ENCODE measurements around the gene ANO9. TPM values are rescaled to one million over a fixed set of nuclear protein-coding genes. Genes with fewer than 3 reads are reported as not detected.

The ANO9 gene
- total RNA-seq, 1 donor from 2014 or later, result 1.3 TPM

DNA sequence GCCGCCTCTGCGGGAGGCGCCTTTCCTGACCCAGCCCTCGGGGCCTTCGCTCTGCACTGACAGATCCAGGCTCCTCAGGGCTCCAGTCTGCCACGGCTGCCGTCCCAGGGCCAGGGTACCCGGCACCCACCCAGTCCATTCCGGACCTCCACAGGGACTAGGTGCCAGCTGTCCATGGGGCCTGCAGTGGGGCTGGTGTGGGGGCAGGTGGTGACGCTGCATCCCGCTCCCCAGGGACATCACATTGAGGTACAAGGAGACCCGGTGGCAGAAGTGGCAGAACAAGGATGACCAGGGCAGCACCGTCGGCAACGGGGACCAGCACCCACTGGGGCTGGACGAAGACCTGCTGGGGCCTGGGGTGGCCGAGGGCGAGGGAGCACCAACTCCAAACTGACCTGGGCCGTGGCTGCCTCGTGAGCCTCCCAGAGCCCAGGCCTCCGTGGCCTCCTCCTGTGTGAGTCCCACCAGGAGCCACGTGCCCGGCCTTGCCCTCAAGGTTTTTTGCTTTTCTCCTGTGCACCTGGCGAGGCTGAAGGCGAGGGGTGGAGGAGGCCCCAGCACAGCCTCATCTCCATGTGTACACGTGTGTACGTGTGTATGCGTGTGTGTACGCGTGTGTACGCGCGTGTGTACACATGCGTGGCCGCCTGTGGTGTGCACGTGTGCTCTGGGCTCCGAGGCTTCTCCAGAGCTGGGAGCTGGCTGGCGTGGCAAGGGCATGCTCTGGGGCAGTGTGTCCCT is 48.5 kb upstream of the ANO9 start:
- no peak for DNase-seq (ENCODE audit: low spot score)

DNA sequence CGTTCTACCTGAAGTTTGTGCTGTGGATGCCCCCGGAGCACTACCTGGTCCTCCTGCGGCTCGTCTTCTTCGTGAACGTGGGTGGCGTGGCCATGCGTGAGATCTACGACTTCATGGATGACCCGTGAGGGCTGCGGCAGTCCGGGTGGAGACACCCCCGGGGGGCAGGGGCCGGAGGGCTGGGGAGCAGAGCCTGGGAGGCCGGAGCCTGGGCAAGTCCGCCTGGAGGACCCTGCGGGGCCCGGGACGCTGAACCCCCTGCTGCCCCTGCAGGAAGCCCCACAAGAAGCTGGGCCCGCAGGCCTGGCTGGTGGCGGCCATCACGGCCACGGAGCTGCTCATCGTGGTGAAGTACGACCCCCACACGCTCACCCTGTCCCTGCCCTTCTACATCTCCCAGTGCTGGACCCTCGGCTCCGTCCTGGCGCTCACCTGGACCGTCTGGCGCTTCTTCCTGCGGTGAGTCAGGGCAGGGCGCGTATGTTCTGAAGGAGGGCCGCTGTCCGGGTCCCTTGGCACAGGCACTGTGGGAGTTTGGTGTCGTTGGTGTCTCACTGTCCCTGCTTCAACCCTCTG is 47.9 kb upstream of the ANO9 start:
- Histone ChIP-seq H3K4me3 (no peak overlapping the region), H2AFZ (replicated peaks) (no peak overlapping the region), H3K4me2 (no peak overlapping the region), H3K79me2 (ENCODE audit: low read depth) (no peaks in the 10 kb centered on the region), H3K4me1 (no peaks in the 10 kb centered on the region), H4K20me1 (ENCODE audit: low read depth) (no peaks in the 10 kb centered on the region), H3K9me3 (ENCODE audit: low read depth) (no peaks in the 10 kb centered on the region), H3K27ac (no peak overlapping the region), H3K36me3 (no peaks in the 10 kb centered on the region), H3K27me3 (no peaks in the 10 kb centered on the region), H3F3A (ENCODE audit: low read depth) (no peaks in the 10 kb centered on the region), H3K9ac (no peak overlapping the region)
- H3K36me3 Mint-ChIP-seq, result no peaks in the 10 kb centered on the region
- TF ChIP-seq EZH2phosphoT487 (IDR thresholded peaks at IDR 0.05) (no peak), EZH2 (IDR thresholded peaks at IDR 0.05) (no peak)
- TF ChIP-seq, protein P1, sequence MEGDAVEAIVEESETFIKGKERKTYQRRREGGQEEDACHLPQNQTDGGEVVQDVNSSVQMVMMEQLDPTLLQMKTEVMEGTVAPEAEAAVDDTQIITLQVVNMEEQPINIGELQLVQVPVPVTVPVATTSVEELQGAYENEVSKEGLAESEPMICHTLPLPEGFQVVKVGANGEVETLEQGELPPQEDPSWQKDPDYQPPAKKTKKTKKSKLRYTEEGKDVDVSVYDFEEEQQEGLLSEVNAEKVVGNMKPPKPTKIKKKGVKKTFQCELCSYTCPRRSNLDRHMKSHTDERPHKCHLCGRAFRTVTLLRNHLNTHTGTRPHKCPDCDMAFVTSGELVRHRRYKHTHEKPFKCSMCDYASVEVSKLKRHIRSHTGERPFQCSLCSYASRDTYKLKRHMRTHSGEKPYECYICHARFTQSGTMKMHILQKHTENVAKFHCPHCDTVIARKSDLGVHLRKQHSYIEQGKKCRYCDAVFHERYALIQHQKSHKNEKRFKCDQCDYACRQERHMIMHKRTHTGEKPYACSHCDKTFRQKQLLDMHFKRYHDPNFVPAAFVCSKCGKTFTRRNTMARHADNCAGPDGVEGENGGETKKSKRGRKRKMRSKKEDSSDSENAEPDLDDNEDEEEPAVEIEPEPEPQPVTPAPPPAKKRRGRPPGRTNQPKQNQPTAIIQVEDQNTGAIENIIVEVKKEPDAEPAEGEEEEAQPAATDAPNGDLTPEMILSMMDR (IDR thresholded peaks at IDR 0.05), result no peak
- DNase-seq (ENCODE audit: low spot score), result no peak
- H3K27me3 Mint-ChIP-seq (ENCODE audit: insufficient read depth, low read depth), result no peaks in the 10 kb centered on the region
- H3K4me3 Mint-ChIP-seq, result no peak overlapping the region
- H3K4me1 Mint-ChIP-seq, result no peaks in the 10 kb centered on the region
- no peaks in the 10 kb centered on the region for H3K9me3 Mint-ChIP-seq
- no peak overlapping the region for H3K27ac Mint-ChIP-seq

More for the DNA sequence above, 48.5 kb upstream of the ANO9 start:
- peaks cover 4% of the 10 kb centered on the region for H3K36me3 Mint-ChIP-seq
- no peak overlapping the region for H3K9ac ChIP-seq
- H3K79me2 ChIP-seq (ENCODE audit: low read depth), result no peaks in the 10 kb centered on the region
- no peak overlapping the region for H3K27ac Mint-ChIP-seq
- no peaks in the 10 kb centered on the region for H3F3A ChIP-seq (ENCODE audit: low read depth)
- no peak overlapping the region for H3K4me3 Mint-ChIP-seq
- H4K20me1 ChIP-seq (ENCODE audit: low read depth), result no peaks in the 10 kb centered on the region
- no peak overlapping the region for H3K27ac ChIP-seq
- H3K4me1 ChIP-seq, result no peaks in the 10 kb centered on the region
- H3K9me3 Mint-ChIP-seq, result no peaks in the 10 kb centered on the region
- no peaks in the 10 kb centered on the region for H3K27me3 ChIP-seq
- no peak overlapping the region for H3K4me3 ChIP-seq
- H3K9me3 ChIP-seq (ENCODE audit: low read depth), result no peaks in the 10 kb centered on the region
- TF ChIP-seq, protein P1 (IDR thresholded peaks at IDR 0.05), result no peak
- TF ChIP-seq EZH2phosphoT487 (IDR thresholded peaks at IDR 0.05), result no peak
- TF ChIP-seq EZH2 (IDR thresholded peaks at IDR 0.05), result no peak
- H3K36me3 ChIP-seq, result no peaks in the 10 kb centered on the region
- H3K4me1 Mint-ChIP-seq, result no peaks in the 10 kb centered on the region
- peaks cover 2% of the 10 kb centered on the region for H3K27me3 Mint-ChIP-seq (ENCODE audit: insufficient read depth, low read depth)
- no peak overlapping the region for H2AFZ ChIP-seq (replicated peaks)
- H3K4me2 ChIP-seq, result no peak overlapping the region

DNA sequence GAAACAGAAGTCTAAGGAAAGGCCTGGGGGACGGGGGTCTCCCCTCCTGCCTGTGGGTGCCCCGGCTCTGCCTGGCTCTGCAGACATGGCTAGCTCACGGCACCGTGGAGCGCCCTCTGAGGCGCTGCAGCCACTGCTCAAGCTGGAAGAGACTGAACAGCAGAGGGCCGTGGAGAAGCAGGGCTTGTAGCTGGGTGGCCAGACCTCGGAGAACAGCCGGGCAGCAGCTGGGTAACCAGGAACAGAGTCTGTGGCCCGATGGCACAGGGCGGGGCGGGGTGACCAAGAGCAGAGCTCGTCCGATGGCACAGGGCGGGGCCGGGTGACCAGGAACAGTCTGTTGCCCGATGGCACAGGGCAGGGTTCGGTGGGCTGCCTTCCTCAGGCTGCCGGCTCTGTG is 47.2 kb upstream of the ANO9 start:
- no peak for DNase-seq (ENCODE audit: low spot score)

More for the DNA sequence above, 47.2 kb upstream of the ANO9 start:
- Histone ChIP-seq H3K9me3 (ENCODE audit: low read depth) (no peaks in the 10 kb centered on the region), H3K4me2 (no peak overlapping the region), H3K4me3 (no peak overlapping the region), H3K27ac (no peak overlapping the region), H2AFZ (replicated peaks) (no peak overlapping the region), H3K27me3 (no peaks in the 10 kb centered on the region), H3K4me1 (no peaks in the 10 kb centered on the region), H3F3A (ENCODE audit: low read depth) (peaks cover 2% of the 10 kb centered on the region), H4K20me1 (ENCODE audit: low read depth) (no peaks in the 10 kb centered on the region), H3K36me3 (no peaks in the 10 kb centered on the region), H3K9ac (no peak overlapping the region), H3K79me2 (ENCODE audit: low read depth) (no peaks in the 10 kb centered on the region)
- Mint-ChIP-seq H3K36me3 (peaks cover under 1% of the 10 kb centered on the region), H3K4me1 (no peaks in the 10 kb centered on the region), H3K9me3 (peaks cover under 1% of the 10 kb centered on the region), H3K4me3 (no peak overlapping the region), H3K27ac (no peak overlapping the region), H3K27me3 (ENCODE audit: insufficient read depth, low read depth) (no peaks in the 10 kb centered on the region)
- no peak for TF ChIP-seq EZH2 (IDR thresholded peaks at IDR 0.05)
- TF ChIP-seq EZH2phosphoT487 (IDR thresholded peaks at IDR 0.05), result no peak
- TF ChIP-seq, protein P1 (IDR thresholded peaks at IDR 0.05), result no peak
